Activated T-helper 17 cell treated with anti-CD3 and anti-CD28 coated beads, Interleukin-2, amount 50 U/mL, for 72 hours (primary cell): ENCODE data around the gene ZNF835. TPM values are rescaled to one million over a fixed set of nuclear protein-coding genes. Genes with fewer than 3 reads are reported as not detected.

Experiments
- ATAC-seq: fragments of 150-1000 bp; cut with Tn5 transposase; replicated peaks from 2 replicates; pipeline ENCODE4 v1.10.0; 2021; ENCODE audit warnings: mild to moderate bottlenecking, moderate library complexity
- H3K27ac Mint-ChIP-seq: one replicate; pipeline ENCODE4 v1.8.0; 2022; ENCODE audit warnings: mixed read lengths
- H3K27me3 Mint-ChIP-seq: one replicate; pipeline ENCODE4 v1.8.0; 2022; ENCODE audit warnings: mixed read lengths
- H3K36me3 Mint-ChIP-seq: one replicate; pipeline ENCODE4 v1.8.0; 2022; ENCODE audit warnings: low read depth, mild to moderate bottlenecking, mixed read lengths
- H3K4me1 Mint-ChIP-seq: one replicate; pipeline ENCODE4 v1.8.0; 2022; ENCODE audit warnings: mixed read lengths
- H3K4me3 Mint-ChIP-seq: one replicate; pipeline ENCODE4 v1.8.0; 2022; ENCODE audit warnings: mild to moderate bottlenecking, mixed read lengths
- H3K9me3 Mint-ChIP-seq: one replicate; pipeline ENCODE4 v1.8.0; 2022; ENCODE audit warnings: mixed read lengths
- total RNA-seq, 2 donors: library from RNA; stranded (reverse); gene quantifications; one replicate each; pipeline ENCODE4 v1.2.3, GENCODE V29; 2022

The ZNF835 gene
- total RNA-seq: 1 to 10 TPM; 1.3 to 2.5 TPM

- no peaks in the 10 kb centered on the region for H3K27me3 Mint-ChIP-seq
- H3K9me3 Mint-ChIP-seq: no peaks in the 10 kb centered on the region
- H3K36me3 Mint-ChIP-seq: peaks cover 5% of the 10 kb centered on the region
- peak; percentile 98 for ATAC-seq
- peak within 1 kb of the TSS; percentile 90 for H3K4me3 Mint-ChIP-seq
- peaks cover 7% of the 10 kb centered on the region for H3K4me1 Mint-ChIP-seq
- H3K27ac Mint-ChIP-seq: peak within 1 kb of the TSS; percentile 84
These were observed at the start of gene ZNF835 for GRCh38 chr19:56671613-56671994. TSS of gene ZNF835 (minus strand) at chr19:56671757. CDS start at chr19:56665198, 6,559 bp downstream.

DNA sequence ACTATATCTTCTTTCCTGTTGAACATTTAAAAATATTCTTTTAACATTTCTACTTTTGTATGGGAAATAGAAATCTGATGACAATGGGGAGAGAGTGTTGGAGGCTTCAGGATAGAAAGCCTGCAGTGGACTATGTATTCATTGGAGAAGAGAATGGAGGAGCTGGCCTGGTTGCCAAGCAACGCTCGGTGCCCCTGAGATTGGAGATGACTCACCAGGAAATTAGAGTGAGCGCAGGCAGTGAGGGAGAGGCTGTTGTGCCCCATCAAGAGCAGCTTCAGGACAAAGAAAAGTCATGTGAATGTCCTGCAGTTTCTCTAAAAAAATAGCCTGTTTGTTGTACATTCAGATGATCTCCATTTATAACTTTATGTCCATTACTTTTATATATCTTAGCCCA is 48.7 kb upstream of the ZNF835 start:
- Mint-ChIP-seq H3K27me3 (no peaks in the 10 kb centered on the region), H3K27ac (no peak overlapping the region), H3K4me1 (no peaks in the 10 kb centered on the region), H3K36me3 (no peaks in the 10 kb centered on the region), H3K9me3 (peaks cover 30% of the 10 kb centered on the region), H3K4me3 (no peak overlapping the region)
- no peak for ATAC-seq

- Mint-ChIP-seq H3K27me3 (no peaks in the 10 kb centered on the region), H3K4me1 (no peaks in the 10 kb centered on the region), H3K9me3 (peaks cover 21% of the 10 kb centered on the region), H3K4me3 (no peak overlapping the region), H3K27ac (no peak overlapping the region), H3K36me3 (no peaks in the 10 kb centered on the region)
- ATAC-seq: no peak
These were observed 46.7 kb upstream of the ZNF835 start for GRCh38 chr19:56718231-56718630.

GRCh38 chr19:56712611-56713276 is 41.2 kb upstream of the ZNF835 start:
- Mint-ChIP-seq H3K4me1 (no peaks in the 10 kb centered on the region), H3K9me3 (peaks cover 2% of the 10 kb centered on the region), H3K36me3 (no peaks in the 10 kb centered on the region), H3K27ac (no peak overlapping the region), H3K4me3 (no peak overlapping the region), H3K27me3 (no peaks in the 10 kb centered on the region)
- no peak for ATAC-seq

DNA sequence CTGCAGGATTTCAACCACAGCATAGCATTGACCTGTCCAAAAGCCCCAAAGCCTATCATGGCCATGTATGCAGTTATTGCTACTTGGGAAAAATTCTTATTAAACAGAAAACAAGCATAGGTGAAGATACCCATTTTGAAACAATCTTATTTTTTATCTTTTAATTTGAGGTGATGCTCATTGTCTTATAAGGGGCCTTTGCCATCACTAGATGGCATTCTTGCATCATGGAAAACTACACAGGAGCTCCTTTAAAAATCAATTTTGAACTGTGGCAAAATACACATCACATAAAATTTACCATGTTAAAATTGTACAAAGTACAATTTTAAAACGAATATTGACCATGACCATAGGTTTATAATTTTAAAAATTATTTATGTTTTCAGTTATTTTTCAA is 38.9 kb upstream of the ZNF835 start:
- Mint-ChIP-seq H3K4me1 (no peaks in the 10 kb centered on the region), H3K9me3 (peaks cover 9% of the 10 kb centered on the region), H3K4me3 (no peak overlapping the region), H3K36me3 (no peaks in the 10 kb centered on the region), H3K27me3 (no peaks in the 10 kb centered on the region), H3K27ac (no peak overlapping the region)
- ATAC-seq: no peak

DNA sequence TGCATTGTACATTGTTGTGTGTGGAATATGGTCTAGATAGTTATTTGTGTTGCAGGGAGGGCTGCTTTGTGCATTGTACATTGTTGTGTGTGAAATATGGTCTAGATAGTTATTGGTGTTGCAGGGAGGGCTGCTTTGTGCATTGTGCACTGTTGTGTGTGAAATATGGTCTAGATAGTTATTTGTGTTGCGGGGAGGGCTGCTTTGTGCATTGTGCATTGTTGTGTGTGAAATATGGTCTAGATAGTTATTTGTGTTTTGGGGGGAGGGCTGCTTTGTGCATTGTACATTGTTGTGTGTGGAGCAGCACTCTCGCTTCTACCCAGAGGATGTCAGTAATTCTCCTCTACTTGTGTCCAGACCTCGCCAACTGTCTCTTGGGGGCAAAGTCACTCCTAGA is 36.3 kb upstream of the ZNF835 start:
- no peak overlapping the region for H3K27ac Mint-ChIP-seq
- H3K9me3 Mint-ChIP-seq: peaks cover 14% of the 10 kb centered on the region
- H3K4me1 Mint-ChIP-seq: no peaks in the 10 kb centered on the region
- no peak for ATAC-seq
- no peak overlapping the region for H3K4me3 Mint-ChIP-seq
- H3K27me3 Mint-ChIP-seq: no peaks in the 10 kb centered on the region
- H3K36me3 Mint-ChIP-seq: no peaks in the 10 kb centered on the region

- Mint-ChIP-seq H3K9me3 (peaks cover 21% of the 10 kb centered on the region), H3K4me1 (no peaks in the 10 kb centered on the region), H3K27me3 (peaks cover 1% of the 10 kb centered on the region), H3K36me3 (no peaks in the 10 kb centered on the region), H3K27ac (no peak overlapping the region), H3K4me3 (no peak overlapping the region)
- ATAC-seq: no peak
These were observed 34.4 kb upstream of the ZNF835 start for GRCh38 chr19:56705939-56706338.

- no peak for ATAC-seq
- Mint-ChIP-seq H3K4me3 (no peak overlapping the region), H3K4me1 (no peaks in the 10 kb centered on the region), H3K9me3 (peaks cover 23% of the 10 kb centered on the region), H3K27ac (no peak overlapping the region), H3K36me3 (no peaks in the 10 kb centered on the region), H3K27me3 (peaks cover 3% of the 10 kb centered on the region)
These were observed 30.3 kb upstream of the ZNF835 start for GRCh38 chr19:56701895-56702294.

DNA sequence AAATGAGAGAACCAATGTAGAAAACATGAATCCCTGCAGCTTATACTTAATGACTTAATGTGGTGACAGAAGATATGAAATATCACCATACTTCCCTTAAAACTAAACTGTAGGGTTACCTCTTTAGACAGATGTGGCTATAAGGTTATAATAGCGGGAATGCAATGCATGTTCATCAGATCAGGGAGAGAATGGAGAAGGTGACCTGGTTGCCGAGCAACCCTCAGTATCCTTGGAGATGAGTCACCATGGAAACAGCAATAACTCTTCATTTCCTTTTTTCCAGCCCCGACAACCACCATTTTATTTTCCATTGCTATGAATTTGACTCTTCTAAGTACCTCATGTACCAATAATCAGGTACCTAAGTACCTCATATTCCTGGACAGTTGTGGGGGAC is 28.0 kb upstream of the ZNF835 start:
- Mint-ChIP-seq H3K9me3 (peaks cover 23% of the 10 kb centered on the region), H3K4me1 (no peaks in the 10 kb centered on the region)

DNA sequence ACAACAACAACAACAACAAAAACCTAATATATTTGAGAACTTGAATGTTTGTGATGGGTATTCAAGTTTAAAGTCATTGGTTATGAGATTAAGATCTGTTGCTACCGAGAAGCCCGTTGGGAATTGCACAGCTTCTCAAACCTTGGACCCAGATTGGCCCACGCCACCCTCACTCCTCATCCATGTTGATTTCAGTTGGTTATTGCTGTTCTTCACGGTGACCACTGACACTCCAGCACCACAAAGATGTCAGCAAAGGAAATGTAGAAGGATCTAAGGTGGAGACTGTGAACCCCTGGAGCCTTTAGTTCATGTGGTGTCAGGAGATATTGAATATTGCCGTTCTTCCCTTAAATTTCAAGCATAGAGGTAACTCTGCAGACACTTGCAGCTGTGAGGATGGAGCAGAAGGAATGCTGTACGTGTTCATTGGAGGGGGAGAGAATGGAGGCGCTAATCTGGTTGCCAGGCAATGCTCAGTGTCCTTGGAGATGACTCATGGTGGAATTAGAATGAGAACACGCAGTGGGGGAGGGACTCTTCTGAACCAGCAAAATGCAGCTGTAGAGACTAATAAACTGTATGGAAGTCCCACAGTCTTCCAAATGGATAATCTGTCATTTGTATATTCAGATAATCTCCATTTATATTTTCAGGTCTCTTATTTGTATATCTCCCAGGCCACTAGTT is 20.8 kb upstream of the ZNF835 start:
- peaks cover 25% of the 10 kb centered on the region for H3K9me3 Mint-ChIP-seq
- no peak overlapping the region for H3K4me3 Mint-ChIP-seq
- H3K36me3 Mint-ChIP-seq: no peaks in the 10 kb centered on the region
- H3K27me3 Mint-ChIP-seq: no peaks in the 10 kb centered on the region
- H3K27ac Mint-ChIP-seq: no peak overlapping the region
- H3K4me1 Mint-ChIP-seq: no peaks in the 10 kb centered on the region
- ATAC-seq: no peak

More for the DNA sequence above, 28.0 kb upstream of the ZNF835 start:
- Mint-ChIP-seq H3K27ac (no peak overlapping the region), H3K4me3 (no peak overlapping the region), H3K27me3 (peaks cover 3% of the 10 kb centered on the region), H3K36me3 (no peaks in the 10 kb centered on the region)
- no peak for ATAC-seq

GRCh38 chr19:56690670-56691069 is 19.1 kb upstream of the ZNF835 start:
- no peaks in the 10 kb centered on the region for H3K36me3 Mint-ChIP-seq
- no peaks in the 10 kb centered on the region for H3K27me3 Mint-ChIP-seq
- H3K4me3 Mint-ChIP-seq: no peak overlapping the region
- no peak overlapping the region for H3K27ac Mint-ChIP-seq
- H3K4me1 Mint-ChIP-seq: no peaks in the 10 kb centered on the region
- no peak for ATAC-seq
- H3K9me3 Mint-ChIP-seq: peaks cover 29% of the 10 kb centered on the region

DNA sequence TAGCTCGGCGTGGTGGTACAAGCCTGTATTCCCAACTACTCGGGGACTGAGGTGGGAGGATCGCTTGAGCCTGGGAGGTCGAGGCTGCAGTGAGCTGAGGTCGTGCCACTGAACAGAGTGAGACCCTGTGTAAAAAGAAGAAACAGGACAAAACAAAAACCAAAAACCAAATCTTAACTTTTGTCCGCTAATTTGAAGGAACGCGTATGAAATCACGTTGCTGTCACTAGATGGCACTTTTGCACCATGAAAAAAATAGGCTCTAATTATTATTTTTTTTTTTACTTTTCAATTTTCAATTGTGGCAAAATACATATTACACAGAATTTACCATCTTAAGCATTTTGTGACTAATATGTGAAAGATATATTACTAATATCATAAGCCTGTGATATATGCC is 17.6 kb upstream of the ZNF835 start:
- Mint-ChIP-seq H3K4me1 (no peaks in the 10 kb centered on the region), H3K27me3 (no peaks in the 10 kb centered on the region), H3K27ac (no peak overlapping the region), H3K9me3 (peaks cover 35% of the 10 kb centered on the region), H3K36me3 (no peaks in the 10 kb centered on the region), H3K4me3 (no peak overlapping the region)
- ATAC-seq: no peak

DNA sequence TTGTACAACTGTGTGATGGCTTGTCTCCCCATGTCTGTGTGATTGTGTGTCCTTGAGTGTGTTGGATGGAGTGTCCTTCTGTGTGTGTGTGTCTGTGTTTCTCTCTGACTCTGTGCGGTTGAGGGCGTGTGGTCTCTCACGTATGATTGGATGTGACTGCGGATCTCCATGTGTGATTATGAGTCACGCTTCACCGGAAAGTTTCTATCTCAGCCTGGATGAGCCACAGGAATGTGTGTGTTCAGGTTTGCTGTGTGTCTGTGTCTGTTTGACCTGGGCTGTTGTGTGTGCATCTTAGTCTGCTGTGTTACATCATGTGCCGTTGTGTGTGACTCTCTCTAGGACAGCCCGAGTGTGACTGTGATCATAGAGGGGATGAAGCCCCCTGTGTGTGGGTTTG is 15.5 kb upstream of the ZNF835 start:
- H3K9me3 Mint-ChIP-seq: peaks cover 19% of the 10 kb centered on the region

GRCh38 chr19:56683116-56683515 is 11.6 kb upstream of the ZNF835 start:
- no peak for ATAC-seq

More for the DNA sequence above, 15.5 kb upstream of the ZNF835 start:
- no peak overlapping the region for H3K27ac Mint-ChIP-seq
- H3K4me3 Mint-ChIP-seq: no peak overlapping the region
- H3K27me3 Mint-ChIP-seq: no peaks in the 10 kb centered on the region
- H3K36me3 Mint-ChIP-seq: no peaks in the 10 kb centered on the region
- H3K4me1 Mint-ChIP-seq: no peaks in the 10 kb centered on the region
- ATAC-seq: no peak

GRCh38 chr19:56681702-56682101 is 10.1 kb upstream of the ZNF835 start:
- Mint-ChIP-seq H3K4me3 (no peak overlapping the region), H3K9me3 (peaks cover 19% of the 10 kb centered on the region), H3K36me3 (no peaks in the 10 kb centered on the region), H3K4me1 (no peaks in the 10 kb centered on the region), H3K27me3 (no peaks in the 10 kb centered on the region), H3K27ac (no peak overlapping the region)
- no peak for ATAC-seq

More at GRCh38 chr19:56683116-56683515, 11.6 kb upstream of the ZNF835 start:
- H3K36me3 Mint-ChIP-seq: no peaks in the 10 kb centered on the region
- no peaks in the 10 kb centered on the region for H3K27me3 Mint-ChIP-seq
- H3K27ac Mint-ChIP-seq: no peak overlapping the region
- no peaks in the 10 kb centered on the region for H3K4me1 Mint-ChIP-seq
- no peak overlapping the region for H3K4me3 Mint-ChIP-seq
- H3K9me3 Mint-ChIP-seq: peaks cover 22% of the 10 kb centered on the region
